ENCODE measurements around the gene KLF9.

Gene KLF9

DNA sequence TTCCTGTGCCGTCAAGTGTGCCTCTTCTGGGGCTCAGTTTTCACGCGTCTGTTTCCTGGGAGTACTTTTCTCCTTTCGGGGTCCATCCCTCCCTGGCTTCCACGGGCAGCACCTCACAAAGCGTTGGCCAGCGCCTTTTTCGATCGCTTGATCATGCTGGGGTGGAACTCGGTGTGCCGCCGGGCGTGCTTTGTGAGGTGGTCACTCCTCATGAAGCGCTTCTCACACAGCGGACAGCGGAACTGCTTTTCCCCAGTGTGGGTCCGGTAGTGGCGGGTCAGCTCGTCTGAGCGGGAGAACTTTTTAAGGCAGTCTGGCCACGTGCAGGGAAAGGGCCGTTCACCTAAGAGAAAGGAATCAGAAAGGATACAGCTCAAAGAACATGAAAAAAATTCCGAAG is 26.8 kb downstream of the KLF9 start:
- Histone ChIP-seq H3K4me3 (ENCODE audit: low read length) (no peak overlapping the region), H3K9ac (ENCODE audit: low read length) (no peak overlapping the region), H3K27me3 (replicated peaks; ENCODE audit: control insufficient read depth, insufficient read depth, low read length) (no peaks in the 10 kb centered on the region), H3K36me3 (ENCODE audit: control insufficient read depth, insufficient read depth, low read length, severe bottlenecking) (peaks cover 38% of the 10 kb centered on the region), H3K4me1 (ENCODE audit: control insufficient read depth, insufficient read depth, low read length) (peaks cover 29% of the 10 kb centered on the region), H3K9me3 (ENCODE audit: control insufficient read depth, low read length) (no peaks in the 10 kb centered on the region)
- no peak for DNase-seq (ENCODE audit: low read depth)

GRCh38 chr9:70385426-70385825 is 29.0 kb downstream of the KLF9 start:
- no peak overlapping the region for H3K9ac ChIP-seq (ENCODE audit: low read length)
- H3K4me1 ChIP-seq (ENCODE audit: control insufficient read depth, insufficient read depth, low read length) = peaks cover 12% of the 10 kb centered on the region
- no peak for DNase-seq (ENCODE audit: low read depth)
- H3K36me3 ChIP-seq (ENCODE audit: control insufficient read depth, insufficient read depth, low read length, severe bottlenecking) = peaks cover 38% of the 10 kb centered on the region
- H3K4me3 ChIP-seq (ENCODE audit: low read length) = no peak overlapping the region
- H3K27me3 ChIP-seq (replicated peaks; ENCODE audit: control insufficient read depth, insufficient read depth, low read length) = no peaks in the 10 kb centered on the region
- H3K9me3 ChIP-seq (ENCODE audit: control insufficient read depth, low read length) = no peaks in the 10 kb centered on the region

DNA sequence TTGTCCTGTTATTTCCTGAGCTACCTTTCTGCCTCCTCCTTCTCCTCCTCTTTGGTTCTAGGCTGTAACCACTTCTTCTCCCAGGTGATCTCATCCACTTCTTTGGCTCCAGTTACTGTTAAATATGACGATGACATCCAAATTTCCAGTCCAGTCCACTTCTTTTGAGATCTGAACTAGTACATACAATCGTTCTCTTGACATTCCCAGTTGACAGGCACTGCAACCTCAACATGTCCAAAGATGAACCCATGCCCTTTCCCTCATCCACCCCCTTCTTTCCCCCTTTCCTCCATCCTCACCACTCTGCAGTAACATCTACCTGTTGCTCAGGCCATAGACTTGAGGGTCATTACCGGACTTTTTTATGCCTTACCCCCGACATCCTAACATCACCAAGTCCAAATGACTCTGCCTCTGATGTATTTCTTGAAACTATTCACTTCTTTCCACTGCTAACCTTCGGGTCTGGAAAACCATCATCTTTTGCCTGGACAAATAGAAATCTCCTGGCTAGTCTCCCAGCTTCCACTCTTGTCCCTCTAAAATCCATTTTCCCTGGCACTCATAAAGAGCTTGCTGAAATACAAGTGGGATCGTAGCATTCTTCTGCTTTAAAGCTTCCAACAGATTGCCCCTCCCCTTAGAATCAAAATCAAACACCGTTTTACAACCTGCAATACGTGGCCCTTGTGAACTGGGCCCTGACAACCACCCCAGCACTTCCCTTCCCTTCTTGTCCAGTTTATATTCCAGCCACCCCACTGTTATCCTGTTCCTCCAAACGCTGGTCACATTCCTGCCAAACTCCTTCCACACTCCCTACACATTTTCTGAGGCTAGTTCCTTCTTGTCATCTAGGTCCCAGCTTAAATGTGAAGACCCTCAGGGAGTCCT is 31.5 kb downstream of the KLF9 start:
- H3K4me1 ChIP-seq (ENCODE audit: control insufficient read depth, insufficient read depth, low read length) = no peaks in the 10 kb centered on the region
- no peak overlapping the region for H3K4me3 ChIP-seq (ENCODE audit: low read length)
- no peak for DNase-seq (ENCODE audit: low read depth)

GRCh38 chr9:70382046-70382708 is 32.3 kb downstream of the KLF9 start:
- H3K9me3 ChIP-seq (ENCODE audit: control insufficient read depth, low read length) = no peaks in the 10 kb centered on the region
- H3K4me1 ChIP-seq (ENCODE audit: control insufficient read depth, insufficient read depth, low read length) = no peaks in the 10 kb centered on the region
- no peak for DNase-seq (ENCODE audit: low read depth)
- H3K27me3 ChIP-seq (replicated peaks; ENCODE audit: control insufficient read depth, insufficient read depth, low read length) = no peaks in the 10 kb centered on the region
- no peak overlapping the region for H3K9ac ChIP-seq (ENCODE audit: low read length)
- H3K36me3 ChIP-seq (ENCODE audit: control insufficient read depth, insufficient read depth, low read length, severe bottlenecking) = peaks cover 38% of the 10 kb centered on the region
- no peak overlapping the region for H3K4me3 ChIP-seq (ENCODE audit: low read length)

More for the DNA sequence above, 31.5 kb downstream of the KLF9 start:
- H3K9me3 ChIP-seq (ENCODE audit: control insufficient read depth, low read length) = no peaks in the 10 kb centered on the region
- peaks cover 38% of the 10 kb centered on the region for H3K36me3 ChIP-seq (ENCODE audit: control insufficient read depth, insufficient read depth, low read length, severe bottlenecking)
- H3K27me3 ChIP-seq (replicated peaks; ENCODE audit: control insufficient read depth, insufficient read depth, low read length) = no peaks in the 10 kb centered on the region
- H3K9ac ChIP-seq (ENCODE audit: low read length) = no peak overlapping the region

DNA sequence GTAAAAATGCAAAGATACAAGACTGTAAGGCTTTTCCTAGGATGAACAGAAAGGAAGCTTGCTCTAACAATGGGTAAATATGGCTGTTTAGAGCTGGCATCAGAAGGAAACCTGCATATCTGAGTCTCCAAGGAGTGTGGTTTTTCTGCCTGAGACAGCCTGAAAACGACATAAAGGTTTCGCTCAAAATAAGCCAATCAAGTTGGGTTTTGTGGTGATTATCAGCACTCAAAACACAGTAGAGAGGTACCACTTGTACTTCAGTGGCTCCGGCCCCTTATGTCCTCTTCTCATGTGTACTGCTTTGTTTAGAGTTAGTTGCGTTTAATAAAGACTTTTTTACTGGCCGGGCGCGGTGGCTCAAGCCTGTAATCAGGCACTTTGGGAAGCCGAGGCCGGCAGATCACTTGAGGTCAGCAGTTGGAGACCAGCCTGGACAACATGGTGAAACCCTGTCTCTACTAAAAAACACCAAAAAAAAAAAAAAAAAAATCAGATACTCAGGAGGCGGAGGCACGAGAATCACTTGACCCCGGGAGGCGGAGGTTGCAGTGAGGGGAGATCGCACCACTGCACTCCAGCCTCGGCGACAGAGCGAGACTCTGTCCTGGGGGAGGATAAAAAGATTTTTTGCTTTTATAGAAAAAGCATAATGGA is 39.4 kb downstream of the KLF9 start:
- no peaks in the 10 kb centered on the region for H3K27me3 ChIP-seq (replicated peaks; ENCODE audit: control insufficient read depth, insufficient read depth, low read length)
- H3K4me3 ChIP-seq (ENCODE audit: low read length) = peak overlapping the region; percentile 46
- H3K9me3 ChIP-seq (ENCODE audit: control insufficient read depth, low read length) = no peaks in the 10 kb centered on the region
- no peaks in the 10 kb centered on the region for H3K36me3 ChIP-seq (ENCODE audit: control insufficient read depth, insufficient read depth, low read length, severe bottlenecking)
- peaks cover 9% of the 10 kb centered on the region for H3K4me1 ChIP-seq (ENCODE audit: control insufficient read depth, insufficient read depth, low read length)
- peak overlapping the region; percentile 40 for H3K9ac ChIP-seq (ENCODE audit: low read length)
- no peak for DNase-seq (ENCODE audit: low read depth)

DNA sequence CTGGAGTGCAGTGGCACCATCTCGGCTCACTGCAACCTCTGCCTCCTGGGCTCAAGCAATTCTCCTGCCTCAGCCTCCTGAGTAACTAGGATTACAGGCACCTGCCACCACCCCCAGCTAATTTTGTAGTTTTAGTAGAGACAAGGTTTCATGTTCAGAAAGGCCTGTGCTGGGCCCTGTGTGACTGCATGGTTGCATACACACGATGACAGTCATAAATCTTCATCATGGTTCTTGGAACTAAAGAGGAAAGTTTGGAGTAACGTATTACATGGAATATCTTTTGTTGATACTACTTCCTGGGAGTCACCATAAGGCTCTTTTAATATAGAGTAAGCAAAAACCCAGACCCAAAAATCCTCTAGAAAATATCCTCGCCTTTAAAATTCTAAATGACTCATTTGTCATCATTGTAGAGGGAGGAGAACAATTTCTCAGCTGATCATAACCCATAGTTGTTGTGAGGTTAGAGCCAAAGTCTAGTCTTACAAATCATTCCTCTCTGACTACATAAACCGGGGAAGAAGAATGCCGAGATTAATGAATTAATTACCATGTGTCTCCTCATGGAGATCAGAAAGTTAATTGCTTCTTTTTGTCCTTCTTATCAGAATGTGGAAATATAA is 47.0 kb downstream of the KLF9 start:
- Histone ChIP-seq H3K4me1 (ENCODE audit: control insufficient read depth, insufficient read depth, low read length) (peaks cover 4% of the 10 kb centered on the region), H3K9me3 (ENCODE audit: control insufficient read depth, low read length) (no peaks in the 10 kb centered on the region), H3K4me3 (ENCODE audit: low read length) (no peak overlapping the region), H3K36me3 (ENCODE audit: control insufficient read depth, insufficient read depth, low read length, severe bottlenecking) (no peaks in the 10 kb centered on the region), H3K9ac (ENCODE audit: low read length) (no peak overlapping the region), H3K27me3 (replicated peaks; ENCODE audit: control insufficient read depth, insufficient read depth, low read length) (no peaks in the 10 kb centered on the region)
- no peak for DNase-seq (ENCODE audit: low read depth)

GRCh38 chr9:70363760-70364159 is 50.7 kb downstream of the KLF9 start:
- no peak overlapping the region for H3K9ac ChIP-seq (ENCODE audit: low read length)
- no peak overlapping the region for H3K4me3 ChIP-seq (ENCODE audit: low read length)
- H3K36me3 ChIP-seq (ENCODE audit: control insufficient read depth, insufficient read depth, low read length, severe bottlenecking) = no peaks in the 10 kb centered on the region
- no peaks in the 10 kb centered on the region for H3K9me3 ChIP-seq (ENCODE audit: control insufficient read depth, low read length)
- DNase-seq (ENCODE audit: low read depth) = no peak
- H3K4me1 ChIP-seq (ENCODE audit: control insufficient read depth, insufficient read depth, low read length) = peaks cover 4% of the 10 kb centered on the region
- no peaks in the 10 kb centered on the region for H3K27me3 ChIP-seq (replicated peaks; ENCODE audit: control insufficient read depth, insufficient read depth, low read length)

GRCh38 chr9:70362952-70363351 is 51.5 kb downstream of the KLF9 start:
- Histone ChIP-seq H3K9ac (ENCODE audit: low read length) (no peak overlapping the region), H3K4me1 (ENCODE audit: control insufficient read depth, insufficient read depth, low read length) (peaks cover 4% of the 10 kb centered on the region), H3K9me3 (ENCODE audit: control insufficient read depth, low read length) (no peaks in the 10 kb centered on the region), H3K36me3 (ENCODE audit: control insufficient read depth, insufficient read depth, low read length, severe bottlenecking) (no peaks in the 10 kb centered on the region), H3K27me3 (replicated peaks; ENCODE audit: control insufficient read depth, insufficient read depth, low read length) (no peaks in the 10 kb centered on the region), H3K4me3 (ENCODE audit: low read length) (no peak overlapping the region)
- DNase-seq (ENCODE audit: low read depth) = no peak

GRCh38 chr9:70355801-70356200 is 58.7 kb downstream of the KLF9 start:
- H3K4me3 ChIP-seq (ENCODE audit: low read length) = no peak overlapping the region
- H3K9me3 ChIP-seq (ENCODE audit: control insufficient read depth, low read length) = no peaks in the 10 kb centered on the region
- no peak overlapping the region for H3K9ac ChIP-seq (ENCODE audit: low read length)
- DNase-seq (ENCODE audit: low read depth) = no peak
- H3K4me1 ChIP-seq (ENCODE audit: control insufficient read depth, insufficient read depth, low read length) = peaks cover 10% of the 10 kb centered on the region
- H3K36me3 ChIP-seq (ENCODE audit: control insufficient read depth, insufficient read depth, low read length, severe bottlenecking) = peaks cover 20% of the 10 kb centered on the region
- H3K27me3 ChIP-seq (replicated peaks; ENCODE audit: control insufficient read depth, insufficient read depth, low read length) = no peaks in the 10 kb centered on the region

GRCh38 chr9:70352802-70353201 is 61.7 kb downstream of the KLF9 start:
- peak; percentile 29 for DNase-seq (ENCODE audit: low read depth)
- Histone ChIP-seq H3K36me3 (ENCODE audit: control insufficient read depth, insufficient read depth, low read length, severe bottlenecking) (peaks cover 45% of the 10 kb centered on the region), H3K4me3 (ENCODE audit: low read length) (no peak overlapping the region)

DNA sequence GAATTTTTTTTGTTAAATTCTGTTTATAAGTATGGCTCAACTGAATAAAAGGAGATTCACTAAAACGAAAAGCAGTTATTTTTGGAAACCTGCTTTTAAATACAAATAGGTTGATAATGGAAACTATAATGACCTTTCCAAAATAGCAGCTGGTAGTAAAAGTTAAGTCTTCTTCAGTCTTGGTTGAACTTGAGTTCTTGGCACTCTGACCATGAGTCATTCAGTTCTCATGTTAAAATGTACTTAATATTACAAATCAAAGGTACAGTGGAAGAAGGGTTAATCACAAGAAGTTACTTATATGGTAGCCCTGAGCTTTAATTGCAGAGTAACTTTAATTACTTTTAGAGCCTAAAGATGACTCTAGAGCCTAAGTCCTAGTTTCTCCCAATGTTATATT is 62.1 kb downstream of the KLF9 start:
- peaks cover 10% of the 10 kb centered on the region for H3K4me1 ChIP-seq (ENCODE audit: control insufficient read depth, insufficient read depth, low read length)

More at GRCh38 chr9:70352802-70353201, 61.7 kb downstream of the KLF9 start:
- H3K9me3 ChIP-seq (ENCODE audit: control insufficient read depth, low read length) = no peaks in the 10 kb centered on the region
- no peak overlapping the region for H3K9ac ChIP-seq (ENCODE audit: low read length)
- no peaks in the 10 kb centered on the region for H3K27me3 ChIP-seq (replicated peaks; ENCODE audit: control insufficient read depth, insufficient read depth, low read length)
- peaks cover 10% of the 10 kb centered on the region for H3K4me1 ChIP-seq (ENCODE audit: control insufficient read depth, insufficient read depth, low read length)

More for the DNA sequence above, 62.1 kb downstream of the KLF9 start:
- Histone ChIP-seq H3K9ac (ENCODE audit: low read length) (no peak overlapping the region), H3K36me3 (ENCODE audit: control insufficient read depth, insufficient read depth, low read length, severe bottlenecking) (peaks cover 49% of the 10 kb centered on the region), H3K9me3 (ENCODE audit: control insufficient read depth, low read length) (no peaks in the 10 kb centered on the region), H3K4me3 (ENCODE audit: low read length) (no peak overlapping the region), H3K27me3 (replicated peaks; ENCODE audit: control insufficient read depth, insufficient read depth, low read length) (no peaks in the 10 kb centered on the region)
- DNase-seq (ENCODE audit: low read depth) = peak; percentile 18
